HPDE6-E6E7 (cell line): ENCODE results near the gene MRPS7.
"Not testable (repeated sequence)": the region's sequence is repeated elsewhere in the genome, so short reads cannot be mapped to it uniquely, and the experiment has no call there.

Experiments
- DNase-seq: peaks from one replicate; pipeline ENCODE4 v3.0.0; 2011; ENCODE audit warnings: missing footprints; ENCODE audit errors: extremely low spot score

The MRPS7 gene

GRCh38 chr17:75271233-75271954 is 9.7 kb downstream of the MRPS7 start:
- DNase-seq = peak; percentile 80

- DNase-seq = no peak
Observed at GRCh38 chr17:75271955-75272847, 10.5 kb downstream of the MRPS7 start.

GRCh38 chr17:75272848-75273184 is 11.1 kb downstream of the MRPS7 start:
- DNase-seq = no peak

- no peak for DNase-seq
Observed at GRCh38 chr17:75273977-75274708, 12.5 kb downstream of the MRPS7 start.

GRCh38 chr17:75277664-75278071 is 16.0 kb downstream of the MRPS7 start:
- DNase-seq = no peak

- not testable (repeated sequence) for DNase-seq
Observed at GRCh38 chr17:75280189-75280588, 18.5 kb downstream of the MRPS7 start.

GRCh38 chr17:75285123-75285522 is 23.4 kb downstream of the MRPS7 start:
- DNase-seq = no peak

- DNase-seq = no peak
Observed at GRCh38 chr17:75287221-75287620, 25.5 kb downstream of the MRPS7 start.

- no peak for DNase-seq
Observed at GRCh38 chr17:75288359-75288758, 26.7 kb downstream of the MRPS7 start.

GRCh38 chr17:75288770-75289114 is 27.1 kb downstream of the MRPS7 start:
- peak; percentile 46 for DNase-seq

GRCh38 chr17:75289115-75289831 is 27.6 kb downstream of the MRPS7 start, which contains the start of gene SLC25A19:
Gene SLC25A19, minus strand, starts transcription at chr17:75289433. Its CDS starts 2,669 bp downstream, at chr17:75286764.
- peak; percentile 100 for DNase-seq

- no peak for DNase-seq
Observed at GRCh38 chr17:75289832-75290337, 28.2 kb downstream of the MRPS7 start.

- DNase-seq = not testable (repeated sequence)
Observed at GRCh38 chr17:75292810-75293448, 31.2 kb downstream of the MRPS7 start.

GRCh38 chr17:75295201-75296158 is 33.8 kb downstream of the MRPS7 start:
- no peak for DNase-seq

- DNase-seq = no peak
Observed at GRCh38 chr17:75300280-75300679, 38.6 kb downstream of the MRPS7 start.

- DNase-seq = no peak
Observed at GRCh38 chr17:75301049-75301448, 39.4 kb downstream of the MRPS7 start.

GRCh38 chr17:75301502-75302206 is 40.0 kb downstream of the MRPS7 start:
- DNase-seq = no peak

GRCh38 chr17:75307957-75308731 is 46.5 kb downstream of the MRPS7 start:
- DNase-seq = no peak
